Endothelial cell of umbilical vein (primary cell): ENCODE data around the gene FOXP1. TPM values are rescaled to one million over a fixed set of nuclear protein-coding genes. Genes with fewer than 3 reads are reported as not detected.

Source experiments
- BruUV-seq: library from RNA; stranded (reverse); fragments of 400-500 nt; replicated peaks from 2 replicates; lab custom pipeline; 2021; lab: Mats Ljungman, UMichigan
- CTCF ChIA-PET: fragments of 300-600, 350-600 bp; sonication (Branson Sonifier 250); formaldehyde crosslinking; loops from one replicate; lab custom pipeline; 2021; ENCODE audit warnings: antibody characterized with exemption, inconsistent platforms; lab: Charles Lee
- POLR2A ChIA-PET: fragments of 300-600, 350-600 bp; sonication (Branson Sonifier 250); formaldehyde crosslinking; loops from one replicate; lab custom pipeline; 2021; ENCODE audit warnings: antibody characterized with exemption, inconsistent platforms; lab: Charles Lee
- DNase-seq: peaks from one replicate; pipeline ENCODE4 v3.0.0-alpha.2; 2011; ENCODE audit warnings: low read depth, low spot score
- FAIRE-seq: peaks from 2 replicates; lab custom pipeline; 2011; peaks lifted over from hg19 to GRCh38; lab: Jason Lieb, UNC
- H2AFZ ChIP-seq: 2 replicates; pipeline ENCODE4 v1.6.0; 2012; ENCODE audit warnings: low read depth, low read length, control low read depth, inconsistent platforms
- H3K27ac ChIP-seq: 2 replicates; pipeline ENCODE4 v1.5.1; 2011; ENCODE audit warnings: low read depth, mild to moderate bottlenecking, control low read depth, low read length, moderate library complexity; ENCODE audit not compliant: insufficient read depth
- H3K27me3 ChIP-seq, 2 experiments: 2 replicates each; pipeline versions ENCODE4 v1.6.0 to v1.6.1; 2011; ENCODE audit warnings: low read length in 2 of 2, mixed read lengths in 1 of 2; ENCODE audit not compliant: control insufficient read depth in 2 of 2, insufficient read depth in 2 of 2
- H3K36me3 ChIP-seq, 2 experiments: 2 replicates in 1 of 2; 3 replicates in 1 of 2; pipeline ENCODE4 v1.5.1; 2011; ENCODE audit warnings: low read length in 2 of 2, mild to moderate bottlenecking in 1 of 2, moderate library complexity in 1 of 2; ENCODE audit not compliant: control insufficient read depth in 2 of 2, insufficient read depth in 2 of 2; ENCODE audit errors: extremely low read depth in 1 of 2
- H3K4me1 ChIP-seq: 3 replicates; pipeline ENCODE4 v1.5.1; 2011; ENCODE audit warnings: mild to moderate bottlenecking, low read length; ENCODE audit not compliant: control insufficient read depth, insufficient read depth; ENCODE audit errors: extremely low read depth
- H3K4me2 ChIP-seq: 2 replicates; pipeline ENCODE4 v1.6.1; 2011; ENCODE audit warnings: low read length, control low read depth, mixed read lengths; ENCODE audit not compliant: insufficient read depth
- H3K4me3 ChIP-seq, 3 experiments: fragments of 200-600 bp in 1 of 3; sonication (generic), shearing (Covaris generic) in 1 of 3; replicated peaks in 1 of 3; 2 replicates each; pipeline ENCODE4 v1.5.1; 2011 to 2016; ENCODE audit warnings: control low read depth in 3 of 3, low read length in 3 of 3, mild to moderate bottlenecking in 2 of 3, inconsistent platforms in 1 of 3, low read depth in 1 of 3, moderate library complexity in 1 of 3; ENCODE audit not compliant: insufficient read depth in 1 of 3
- H3K79me2 ChIP-seq: 2 replicates; pipeline ENCODE4 v1.6.0; 2012; ENCODE audit warnings: low read length, inconsistent platforms; ENCODE audit not compliant: control insufficient read depth, insufficient read depth
- H3K9ac ChIP-seq: replicated peaks from 2 replicates; pipeline ENCODE3; 2011; ENCODE audit warnings: low read length, control low read depth; ENCODE audit not compliant: insufficient read depth; ENCODE audit errors: extremely low read depth
- H3K9me1 ChIP-seq: replicated peaks from 3 replicates; pipeline ENCODE4 v1.6.0; 2011; ENCODE audit warnings: mild to moderate bottlenecking, low read length; ENCODE audit not compliant: control insufficient read depth, insufficient read depth; ENCODE audit errors: extremely low read depth
- H3K9me3 ChIP-seq: replicated peaks from 2 replicates; pipeline ENCODE4 v1.5.1; 2012; ENCODE audit warnings: low read length, inconsistent platforms; ENCODE audit not compliant: control insufficient read depth, insufficient read depth
- H4K20me1 ChIP-seq: replicated peaks from 2 replicates; pipeline ENCODE3; 2011; ENCODE audit warnings: mild to moderate bottlenecking, low read length; ENCODE audit not compliant: control insufficient read depth, insufficient read depth; ENCODE audit errors: extremely low read depth
- EZH2 ChIP-seq: IDR thresholded peaks from 2 replicates; pipeline ENCODE4 v1.6.1; 2012; ENCODE audit warnings: borderline replicate concordance, low read depth, mild to moderate bottlenecking, moderate library complexity, low read length, inconsistent platforms; ENCODE audit not compliant: severe bottlenecking
- FOS ChIP-seq: IDR thresholded peaks from 2 replicates; pipeline ENCODE4 v1.6.1; 2011; ENCODE audit warnings: mild to moderate bottlenecking, low read length, moderate library complexity, borderline replicate concordance; ENCODE audit not compliant: insufficient read depth
- GATA2 ChIP-seq: IDR thresholded peaks from 2 replicates; pipeline ENCODE4 v1.7.0; 2011; ENCODE audit warnings: low read depth, mild to moderate bottlenecking, moderate library complexity, mixed read lengths, low read length; ENCODE audit not compliant: insufficient read length, insufficient read depth
- JUN ChIP-seq: IDR thresholded peaks from 2 replicates; pipeline ENCODE4 v1.6.1; 2011; ENCODE audit warnings: borderline replicate concordance, low read depth; ENCODE audit not compliant: insufficient read length, insufficient read depth
- MYC ChIP-seq: IDR thresholded peaks from one replicate; pipeline ENCODE4 v1.6.1; 2011; ENCODE audit warnings: mild to moderate bottlenecking, low read depth, low read length
- POLR2A ChIP-seq: IDR thresholded peaks from 2 replicates; pipeline ENCODE4 v1.6.1; 2012; ENCODE audit warnings: low read depth, mild to moderate bottlenecking, control low read depth, low read length
- POLR2AphosphoS5 ChIP-seq: IDR thresholded peaks from 2 replicates; pipeline ENCODE4 v1.6.1; 2012; ENCODE audit warnings: low read depth, mild to moderate bottlenecking, control low read depth, low read length, moderate library complexity; ENCODE audit not compliant: insufficient read depth
- dilution Hi-C: fragments of 300-500 bp; cut with MboI; formaldehyde crosslinking; loops from one replicate; pipeline ENCODE4 v1.15.0; 2019; ENCODE audit warnings: low sequenced_read_pairs; ENCODE audit not compliant: extremely low pct_ligation_motif_present
- intact Hi-C: fragments of 100-400 bp; cut with micrococcal nuclease; formaldehyde crosslinking; loops from one replicate; pipeline ENCODE4 v1.10.0; 2022
- polyA plus RNA-seq, 4 experiments: library from polyadenylated mRNA; depleted of rRNA in 3 of 4; stranded (reverse) in 3 of 4; unstranded in 1 of 4; fragments of >200 nt; gene quantifications; 2 replicates each; pipeline versions ENCODE4 v1.2.1 to v1.2.3, GENCODE V29; 2011 to 2012; ENCODE audit warnings: missing spikeins in 1 of 4
- total RNA-seq: library from RNA; stranded (reverse); gene quantifications from 2 replicates; pipeline ENCODE4 v1.2.3, GENCODE V29; 2021
- TF ChIP-seq, protein P1 (sequence below): IDR thresholded peaks from 2 replicates; pipeline ENCODE4 v1.6.1; 2011; ENCODE audit not compliant: insufficient read depth, insufficient read length
- TF ChIP-seq, protein P2 (sequence below), 2 donors: IDR thresholded peaks; 1 replicate in 1 of 2; 2 replicates in 1 of 2; pipeline ENCODE4 v1.5.1; 2011; ENCODE audit warnings: low read length in 2 of 2, mild to moderate bottlenecking in 2 of 2, moderate library complexity in 2 of 2, control low read depth in 1 of 2, inconsistent platforms in 1 of 2, low read depth in 1 of 2; ENCODE audit not compliant: insufficient read depth in 1 of 2; ENCODE audit errors: extremely low read depth in 1 of 2

FOXP1 gene
- total and polyA plus RNA-seq, 2 donors (not counting 3 experiments of a cell fraction or from before 2014, with no cell fraction given), result 41.0 to 107 TPM

DNA sequence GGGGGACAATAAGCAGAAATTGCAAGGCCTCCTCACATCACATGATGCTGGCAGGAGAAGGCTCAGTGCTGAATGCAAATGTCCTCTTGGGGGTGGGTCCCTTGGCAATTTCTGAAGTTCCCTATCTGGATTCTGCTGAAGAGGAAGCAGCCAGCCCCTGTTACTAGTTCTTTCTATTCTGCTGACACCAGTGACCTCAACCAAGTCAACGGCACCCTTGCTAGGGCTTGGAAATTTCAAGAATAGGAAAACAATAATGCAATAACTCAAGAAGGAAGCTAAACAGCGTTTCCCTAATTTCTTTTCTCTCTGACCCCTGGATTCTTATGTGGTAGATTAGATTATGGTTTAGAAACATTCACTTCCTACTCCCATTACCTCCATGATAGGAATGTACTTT lies 46.2 kb upstream of the FOXP1 start:
- no peak for DNase-seq
- ChIA-PET POLR2A (no interaction called here), CTCF (no interaction called here)
- Histone ChIP-seq H3K9me1 (no peaks in the 10 kb centered on the region), H3K27ac (no peak overlapping the region), H3K9ac (no peak overlapping the region), H3K4me3 (no peak overlapping the region), H3K79me2 (no peaks in the 10 kb centered on the region), H4K20me1 (no peaks in the 10 kb centered on the region), H3K36me3 (no peaks in the 10 kb centered on the region), H2AFZ (no peak overlapping the region), H3K9me3 (no peaks in the 10 kb centered on the region), H3K4me1 (no peaks in the 10 kb centered on the region), H3K27me3 (peaks cover 3 to 4% of the 10 kb centered on the region in 2 experiments), H3K4me2 (no peak overlapping the region)
- TF ChIP-seq POLR2AphosphoS5 (no peak), POLR2A (no peak), GATA2 (no peak), JUN (no peak), FOS (no peak), MYC (no peak), EZH2 (no peak)
- TF ChIP-seq, protein P1, sequence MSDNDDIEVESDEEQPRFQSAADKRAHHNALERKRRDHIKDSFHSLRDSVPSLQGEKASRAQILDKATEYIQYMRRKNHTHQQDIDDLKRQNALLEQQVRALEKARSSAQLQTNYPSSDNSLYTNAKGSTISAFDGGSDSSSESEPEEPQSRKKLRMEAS, result no peak
- TF ChIP-seq, protein P2, sequence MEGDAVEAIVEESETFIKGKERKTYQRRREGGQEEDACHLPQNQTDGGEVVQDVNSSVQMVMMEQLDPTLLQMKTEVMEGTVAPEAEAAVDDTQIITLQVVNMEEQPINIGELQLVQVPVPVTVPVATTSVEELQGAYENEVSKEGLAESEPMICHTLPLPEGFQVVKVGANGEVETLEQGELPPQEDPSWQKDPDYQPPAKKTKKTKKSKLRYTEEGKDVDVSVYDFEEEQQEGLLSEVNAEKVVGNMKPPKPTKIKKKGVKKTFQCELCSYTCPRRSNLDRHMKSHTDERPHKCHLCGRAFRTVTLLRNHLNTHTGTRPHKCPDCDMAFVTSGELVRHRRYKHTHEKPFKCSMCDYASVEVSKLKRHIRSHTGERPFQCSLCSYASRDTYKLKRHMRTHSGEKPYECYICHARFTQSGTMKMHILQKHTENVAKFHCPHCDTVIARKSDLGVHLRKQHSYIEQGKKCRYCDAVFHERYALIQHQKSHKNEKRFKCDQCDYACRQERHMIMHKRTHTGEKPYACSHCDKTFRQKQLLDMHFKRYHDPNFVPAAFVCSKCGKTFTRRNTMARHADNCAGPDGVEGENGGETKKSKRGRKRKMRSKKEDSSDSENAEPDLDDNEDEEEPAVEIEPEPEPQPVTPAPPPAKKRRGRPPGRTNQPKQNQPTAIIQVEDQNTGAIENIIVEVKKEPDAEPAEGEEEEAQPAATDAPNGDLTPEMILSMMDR (IDR thresholded peaks at IDR 0.05; ENCODE audit: extremely low read depth in 1 of 2, insufficient read depth in 1 of 2, low read depth in 1 of 2, low read length in 2 of 2), result no peak
- dilution Hi-C loops (no loop called here), intact Hi-C loops (no loop called here)
- FAIRE-seq, result no peak
- no TSS peak for BruUV-seq
